T-helper 22 cell (primary cell): Measurements from ENCODE around the gene CD72.

Experiments used
- DNase-seq: peaks from one replicate; pipeline ENCODE4 v3.0.0-alpha.2; 2020; ENCODE audit warnings: low read depth

The CD72 gene

GRCh38 chr9:35618325-35618727, at the start of gene CD72:
Gene CD72 (minus strand): TSS chr9:35618413. CDS start chr9:35618303, 110 bp downstream.
- DNase-seq = no peak

DNA sequence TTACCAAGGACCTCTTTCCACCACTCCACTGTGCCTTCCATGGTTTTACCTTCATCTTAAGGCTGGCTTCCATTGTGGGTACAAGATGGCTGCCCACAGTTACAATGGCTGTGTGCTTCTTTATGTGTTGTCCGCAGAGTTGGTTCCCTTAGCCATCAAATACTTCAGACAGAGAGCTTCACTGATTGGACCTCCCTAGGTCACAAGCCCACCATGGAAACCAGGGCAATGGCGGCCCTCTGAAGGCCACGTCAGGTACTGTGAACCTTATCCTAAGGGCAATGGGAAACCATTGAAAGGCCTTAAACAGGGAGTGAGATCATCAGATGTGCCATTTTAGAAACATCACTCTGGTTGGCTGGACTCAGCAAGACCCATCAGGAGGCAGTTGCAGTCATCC, 49.7 kb upstream of the CD72 start:
- DNase-seq = no peak

DNA sequence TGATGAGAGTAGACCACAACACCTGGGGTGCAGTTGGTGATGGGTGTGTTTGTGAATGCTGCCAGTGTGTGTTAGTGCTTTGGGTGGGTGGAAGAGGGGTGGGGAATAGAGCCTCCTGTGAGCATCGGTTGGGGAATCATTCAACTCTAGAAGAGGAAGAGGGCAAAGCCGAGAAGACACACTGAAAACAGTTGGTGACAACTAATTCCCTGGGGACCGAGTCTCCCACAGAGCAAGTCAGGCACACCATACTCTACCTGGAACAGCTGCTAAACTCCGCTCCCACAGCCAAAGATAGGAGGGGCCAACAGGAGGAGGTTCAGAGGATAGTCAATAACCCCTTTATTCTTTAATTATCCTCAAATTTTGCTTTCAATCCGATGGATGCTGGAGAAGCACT, 48.3 kb upstream of the CD72 start:
- no peak for DNase-seq

GRCh38 chr9:35666045-35666444, 47.8 kb upstream of the CD72 start:
- no peak for DNase-seq

DNA sequence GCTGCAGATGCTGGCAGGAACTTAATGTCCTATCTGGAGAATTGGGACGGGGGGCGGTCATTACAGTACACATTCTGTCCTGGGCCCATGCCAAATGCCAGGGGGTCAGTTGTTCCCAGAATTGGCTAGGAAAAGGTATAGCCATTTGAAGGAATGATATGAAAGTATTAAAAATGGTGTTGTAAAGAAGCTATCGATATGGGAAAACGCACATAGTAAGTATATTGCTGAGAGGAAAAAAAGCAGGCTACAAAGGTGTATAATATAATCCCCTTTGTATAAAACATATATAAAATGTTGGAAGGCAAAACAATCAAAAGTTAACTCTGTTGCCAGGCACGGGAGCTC, 47.2 kb upstream of the CD72 start:
- DNase-seq = no peak

DNA sequence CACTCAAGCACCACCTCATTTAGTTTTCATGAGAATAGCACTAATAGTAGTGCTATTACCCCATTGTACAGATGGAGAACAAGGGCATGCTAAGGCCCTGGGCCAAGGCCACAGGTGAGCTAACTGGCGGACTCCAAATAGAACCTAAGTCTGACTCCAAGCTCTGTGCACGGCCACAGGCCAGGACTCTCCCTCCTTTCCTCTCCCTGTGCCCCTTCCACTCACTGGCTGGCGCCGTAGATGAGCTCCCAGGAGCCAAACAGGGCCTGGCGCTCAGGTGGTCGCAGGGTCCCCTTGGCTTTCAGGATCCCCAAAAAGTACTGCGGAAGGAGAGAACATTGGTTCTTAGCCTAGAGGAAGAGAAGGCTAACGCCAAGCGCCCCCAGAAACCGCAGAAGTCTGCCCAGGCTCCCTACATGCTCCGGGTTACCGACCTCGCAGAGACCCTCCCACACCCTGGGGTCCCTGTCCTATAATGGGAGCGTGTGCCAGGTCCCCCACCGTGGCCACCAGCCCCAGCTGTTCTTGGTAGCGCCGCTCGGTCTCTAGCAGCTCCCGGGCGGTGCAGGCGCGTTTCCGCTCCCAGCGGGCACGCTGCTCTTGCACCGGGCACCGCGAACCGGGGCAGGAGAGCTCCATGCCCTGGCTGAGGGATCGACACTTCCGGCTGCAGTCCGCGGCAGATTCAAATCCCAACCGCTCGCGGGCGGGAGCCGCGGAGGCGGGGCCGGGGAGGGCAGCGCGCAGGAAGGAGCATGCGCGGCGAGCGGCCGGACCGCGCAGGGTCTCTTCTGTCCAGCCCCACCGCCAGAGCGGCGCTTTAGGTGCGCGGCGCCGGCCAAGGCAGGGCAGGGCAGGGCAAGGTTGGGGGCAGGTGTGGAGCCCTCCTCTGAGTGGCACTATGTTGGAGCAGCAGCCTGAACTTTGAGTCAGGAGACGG, 46.6 kb upstream of the CD72 start, which contains the start of gene ARHGEF39:
Gene ARHGEF39, minus strand, starts transcription at position 665 of the 940 bp plus-strand sequence. Its CDS starts 26 bp downstream, at position 639.
- peak; percentile 58 for DNase-seq

GRCh38 chr9:35662437-35662836, 44.2 kb upstream of the CD72 start:
- no peak for DNase-seq

GRCh38 chr9:35661756-35662350, 43.6 kb upstream of the CD72 start:
- DNase-seq = peak; percentile 61

DNA sequence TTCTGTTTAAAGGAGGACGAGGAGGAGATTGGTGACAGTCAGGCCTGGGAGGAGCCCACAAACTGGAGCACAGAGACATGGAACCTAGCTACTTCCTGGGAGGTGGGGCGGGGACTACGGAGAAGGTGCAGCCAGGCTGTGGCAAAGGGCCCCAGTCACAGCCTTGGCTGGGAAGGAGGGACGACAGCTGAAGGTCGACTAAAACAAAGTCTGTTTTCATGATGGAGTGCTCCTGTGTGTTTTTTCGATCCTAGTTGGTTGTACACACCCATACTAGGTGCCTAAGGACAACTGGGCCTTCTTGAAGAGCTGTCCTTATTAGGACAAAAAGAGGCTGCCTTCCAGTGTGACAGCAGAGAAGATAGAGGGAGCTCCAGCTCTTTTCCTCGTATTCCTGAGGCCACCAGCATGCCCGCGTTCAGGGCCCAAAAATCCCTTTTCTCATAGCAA, 42.8 kb upstream of the CD72 start:
- no peak for DNase-seq

DNA sequence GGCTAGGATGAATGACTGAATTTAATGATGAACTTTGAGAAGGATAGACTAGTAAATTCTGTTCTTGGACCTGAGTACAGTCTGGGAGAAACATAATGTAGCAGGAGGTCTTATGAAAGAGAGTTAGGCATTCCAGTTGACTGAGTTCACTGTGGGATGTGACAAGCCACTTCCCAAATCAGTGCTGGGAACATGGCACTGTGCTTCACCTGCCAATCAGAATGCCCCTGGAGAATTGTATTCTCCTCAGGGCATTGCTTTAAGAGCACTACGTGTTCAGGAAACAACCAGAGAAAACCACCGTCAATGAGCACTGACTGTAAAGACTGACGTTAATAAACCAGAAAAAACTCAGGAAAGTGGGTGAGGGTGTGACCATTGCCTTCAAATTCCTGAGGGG, 41.1 kb upstream of the CD72 start:
- no peak for DNase-seq

DNA sequence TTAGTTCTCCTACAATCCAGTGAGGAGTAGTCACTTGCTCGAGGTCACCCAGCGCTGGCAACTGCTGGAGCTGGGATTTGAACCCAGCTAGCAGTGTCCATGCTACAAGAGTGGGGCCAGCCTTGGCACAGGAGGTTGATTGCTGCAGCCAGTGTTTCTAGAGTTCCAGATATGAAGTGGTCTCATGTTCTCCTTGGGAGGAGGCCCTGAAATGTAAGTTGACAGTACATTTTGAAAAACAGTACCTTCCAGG, 40.7 kb upstream of the CD72 start:
- no peak for DNase-seq

GRCh38 chr9:35658137-35658967, 40.1 kb upstream of the CD72 start, which contains the start of gene CCDC107:
Gene CCDC107 (plus strand): TSS chr9:35658292. CDS start chr9:35658380, 88 bp downstream.
- DNase-seq = peak; percentile 70

DNA sequence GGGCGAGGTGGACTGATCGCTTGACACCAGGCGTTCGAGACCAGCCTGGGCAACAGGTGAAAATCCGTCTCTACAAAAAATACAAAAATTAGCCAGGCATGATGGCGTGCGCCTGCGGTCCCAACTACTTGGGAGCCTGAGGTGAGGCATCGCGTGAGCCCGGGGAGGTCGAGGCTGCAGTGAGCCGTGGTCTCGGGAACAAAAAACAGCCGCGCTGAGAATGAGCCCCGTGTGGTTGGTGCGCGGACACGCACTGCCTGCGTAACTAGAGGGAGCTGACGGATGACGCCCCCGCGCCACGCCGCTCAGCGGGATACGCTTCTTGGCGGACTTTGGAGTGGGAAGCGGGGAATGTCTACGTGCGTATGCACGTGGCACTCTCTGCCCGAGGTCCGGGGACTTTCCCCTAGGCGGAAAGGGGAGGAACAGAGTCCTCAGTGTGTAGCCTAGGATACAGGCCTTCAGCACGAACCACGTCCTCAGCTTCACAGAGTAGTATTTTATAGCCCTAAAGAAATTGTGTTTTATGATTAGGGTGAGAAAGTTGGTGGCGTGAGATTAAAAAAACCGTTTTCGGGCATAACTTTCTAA, 39.4 kb upstream of the CD72 start, which contains the start of gene RMRP:
Gene RMRP, minus strand, starts transcription at position 474 of the 591 bp plus-strand sequence.
- DNase-seq = peak; percentile 88

DNA sequence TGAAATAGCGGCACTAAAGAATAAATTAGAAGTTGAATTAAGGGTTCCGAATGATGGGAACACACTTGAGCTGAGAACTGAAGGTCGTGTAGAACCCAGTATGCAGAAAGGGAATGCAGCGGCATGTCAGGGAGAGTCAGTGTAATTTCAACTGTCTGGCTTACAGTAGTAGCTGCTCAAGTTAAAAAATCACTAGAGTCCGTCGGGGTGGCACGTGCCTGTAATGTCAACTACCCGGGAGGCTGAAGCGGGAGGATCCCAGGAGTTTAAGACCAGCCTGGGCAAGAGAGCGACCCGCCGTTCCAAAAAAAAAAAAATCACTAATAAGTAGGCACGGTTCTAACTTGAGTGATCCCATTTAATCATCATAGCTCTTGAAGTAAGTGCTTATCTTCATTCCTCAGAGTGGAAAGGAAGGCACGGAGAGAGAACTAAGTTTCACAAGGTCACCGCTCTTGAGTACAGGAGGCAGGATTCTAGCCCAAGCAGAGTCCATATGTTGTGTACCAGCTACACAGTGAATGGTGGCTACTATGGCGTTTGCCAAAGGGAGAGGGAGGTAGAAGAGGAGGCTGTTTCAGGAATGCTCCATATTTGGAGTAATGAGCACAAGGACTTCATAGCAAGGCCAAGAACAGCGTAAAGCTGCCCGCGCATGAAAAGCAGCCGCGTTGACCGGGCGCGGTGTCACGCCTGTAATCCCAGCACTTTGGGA, 38.8 kb upstream of the CD72 start:
- DNase-seq = no peak

- DNase-seq = no peak
These were observed 38.1 kb upstream of the CD72 start for GRCh38 chr9:35656348-35656747.

DNA sequence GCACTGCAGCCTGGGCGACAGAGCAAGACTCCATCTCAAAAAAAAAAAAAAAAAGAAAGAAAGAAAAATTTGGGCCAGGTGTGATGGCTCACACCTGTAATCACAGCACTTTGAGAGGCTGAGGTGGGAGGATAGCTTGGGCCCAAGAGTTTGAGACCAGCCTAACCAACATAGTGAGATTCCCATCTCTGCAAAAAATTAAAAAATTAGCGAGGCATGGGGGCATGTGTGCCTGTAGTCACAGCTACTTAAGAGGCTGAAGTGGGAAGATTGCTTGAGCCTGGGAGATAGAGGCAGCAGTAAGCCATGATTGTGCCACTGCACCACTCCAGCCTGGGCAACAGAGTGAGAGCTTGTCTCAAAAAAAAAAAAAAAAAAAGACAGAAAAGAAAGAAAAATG, 35.4 kb upstream of the CD72 start:
- DNase-seq = no peak

- DNase-seq = no peak
These were observed 34.6 kb upstream of the CD72 start for GRCh38 chr9:35652829-35653209.

DNA sequence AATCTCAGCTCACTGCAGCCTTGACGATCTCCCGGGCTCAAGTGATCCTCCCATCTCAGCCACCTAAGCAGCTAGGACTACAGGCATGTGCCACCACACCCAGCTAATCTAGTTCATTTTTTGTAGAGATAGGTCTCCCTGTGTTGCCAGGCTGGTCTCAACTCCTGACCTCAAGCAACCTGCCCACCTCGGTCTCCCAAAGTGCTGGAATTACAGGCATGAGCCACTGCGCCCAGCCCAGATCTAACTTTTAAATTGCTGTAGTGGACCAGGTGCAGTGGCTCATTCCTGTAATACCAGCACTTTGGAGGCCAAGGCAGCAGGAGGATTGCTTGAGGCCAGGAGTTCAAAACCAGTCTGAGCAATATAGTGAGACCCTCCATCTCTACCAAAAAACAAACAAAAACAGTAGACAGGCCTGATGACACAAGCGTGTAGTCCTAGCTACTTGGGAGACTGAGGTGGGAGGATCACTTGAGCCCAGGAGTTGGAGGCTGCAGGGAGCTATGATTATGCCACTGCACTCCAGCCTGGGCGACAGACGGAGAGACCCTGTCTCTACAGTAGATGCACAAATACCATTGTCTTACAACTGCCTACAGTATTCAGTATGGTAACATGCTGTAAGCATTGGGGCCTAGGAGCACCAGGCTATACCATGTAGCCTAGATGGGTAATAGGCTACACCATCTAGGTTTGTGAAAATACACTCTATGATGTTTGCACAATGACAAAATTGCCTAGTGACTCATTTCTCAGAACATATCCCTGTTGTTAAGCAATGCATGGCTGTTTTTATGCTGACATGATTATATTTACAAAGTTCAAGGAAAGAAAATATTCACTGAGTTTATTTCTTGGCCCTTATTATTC, 34.0 kb upstream of the CD72 start:
- DNase-seq = no peak

DNA sequence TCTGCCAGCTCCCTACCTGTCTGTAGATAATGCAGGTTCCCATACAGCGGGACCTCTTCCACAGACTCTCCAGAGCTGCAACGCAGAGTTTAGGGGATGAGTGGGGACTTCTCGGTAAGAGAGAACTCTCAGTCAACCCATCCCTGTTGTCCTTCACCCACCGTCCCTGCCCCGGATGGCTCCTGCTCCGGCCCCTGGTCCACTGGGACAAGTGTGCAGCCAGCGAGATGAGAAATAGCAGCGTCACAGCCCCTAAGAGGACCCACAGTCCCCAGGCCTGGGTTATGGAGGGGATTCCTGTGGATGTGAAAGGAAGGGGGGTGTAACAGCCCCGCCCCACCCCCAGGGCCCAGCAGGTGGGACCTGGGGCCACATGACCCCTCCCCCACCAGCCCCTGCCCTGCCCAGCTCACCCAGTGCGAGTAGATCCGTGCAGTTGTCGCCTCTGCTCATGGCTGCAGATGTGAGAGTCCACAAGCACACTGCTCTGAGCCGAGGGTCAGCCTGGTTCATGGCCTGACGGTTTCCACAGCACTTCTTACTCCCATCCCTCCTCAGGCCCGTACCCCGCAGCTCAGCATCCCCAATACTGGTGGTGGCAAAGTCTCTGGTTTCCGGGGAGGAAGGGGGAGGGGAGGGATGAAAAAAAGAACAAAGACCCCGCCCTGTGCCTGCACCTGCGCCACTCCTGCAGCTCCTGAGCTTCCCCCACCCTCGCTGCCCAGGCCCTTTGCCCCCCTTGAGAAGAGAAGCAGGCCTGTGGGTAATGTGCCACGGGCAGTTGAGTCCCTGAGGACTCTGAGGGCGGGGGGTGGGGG, 32.3 kb upstream of the CD72 start, which contains the start of gene SIT1:
Gene SIT1, minus strand, starts transcription at position 591 of the 818 bp plus-strand sequence. Its CDS starts 78 bp downstream, at position 513.
- no peak for DNase-seq
